Stomach (tissue), 4 donors: ENCODE data around the gene ACAD8.

Experiments used
- CTCF ChIP-seq, 7 experiments: fragments of 450-650 bp in 4 of 7; fragments of 200-600 bp in 3 of 7; sonication (generic) in 3 of 7; IDR thresholded peaks; one replicate each; pipeline ENCODE4 v1.5.1; 2016 to 2019; ENCODE audit warnings: antibody characterized with exemption in 7 of 7, control low read depth in 2 of 7, mild to moderate bottlenecking in 1 of 7
- POLR2AphosphoS5 ChIP-seq, 3 donors: sonication (generic); formaldehyde crosslinking; IDR thresholded peaks; one replicate each; pipeline ENCODE4 v1.6.1; 2016; ENCODE audit warnings: antibody characterized with exemption in 3 of 3

GRCh38 chr11:134258577-134258976 lies 5.2 kb downstream of the ACAD8 start:
- TF ChIP-seq POLR2AphosphoS5 (IDR thresholded peaks at IDR 0.05) (no peak), CTCF (IDR thresholded peaks at IDR 0.05) (no peak)
